Stimulated activated CD8-positive, alpha-beta memory T cell treated with anti-CD3 and anti-CD28 coated beads, Interleukin-12 subunit alpha, Interleukin-12 subunit beta, amount 100 ng/mL, for 24 hours (primary cell): ENCODE measurements around the gene HOXA3.

ENCODE experiments used
- DNase-seq: peaks from one replicate; pipeline ENCODE4 v3.0.0-alpha.2; 2020; ENCODE audit errors: extremely low read depth

HOXA3 gene

DNA sequence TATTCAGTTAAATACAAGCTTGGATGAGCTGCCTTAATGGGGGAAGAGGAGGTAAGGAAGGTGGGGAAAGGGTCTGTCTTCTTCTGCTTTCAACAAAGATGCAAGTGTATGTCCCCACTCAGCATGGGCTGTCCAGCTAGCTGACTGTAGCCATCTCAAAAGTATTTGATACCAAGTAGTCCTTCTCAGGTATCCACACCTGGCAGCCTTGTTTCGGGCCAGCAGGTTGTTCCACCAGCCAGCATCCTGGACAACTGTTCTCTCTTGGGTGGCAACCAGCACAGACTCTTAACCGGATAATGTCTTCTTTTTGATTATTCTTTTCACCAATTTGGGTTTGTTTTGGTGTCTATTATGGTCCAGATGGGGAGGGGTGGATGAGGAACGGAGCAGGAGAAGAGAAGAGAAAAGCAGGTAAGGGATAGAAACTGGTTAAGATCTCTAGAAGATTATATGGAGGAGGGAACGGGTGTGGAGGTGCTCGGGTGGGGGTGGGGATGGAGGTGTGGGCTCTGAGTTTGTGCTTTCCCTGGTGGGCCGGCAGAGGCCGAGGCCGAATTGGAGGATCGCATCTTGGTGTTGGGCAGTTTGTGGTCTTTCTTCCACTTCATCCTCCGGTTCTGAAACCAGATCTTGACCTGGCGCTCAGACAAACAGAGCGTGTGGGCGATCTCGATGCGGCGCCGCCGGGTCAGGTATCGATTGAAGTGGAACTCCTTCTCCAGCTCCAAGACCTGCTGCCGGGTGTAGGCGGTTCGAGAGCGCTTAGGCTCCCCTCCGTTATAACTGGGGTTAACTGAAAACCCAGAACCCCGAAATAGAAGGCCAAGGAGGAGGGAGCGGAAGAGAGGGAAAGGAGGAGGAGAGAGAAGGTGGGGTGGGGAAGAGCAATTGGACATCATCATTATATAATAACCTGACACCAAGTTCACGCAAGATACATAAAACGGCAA is 23.3 kb downstream of the HOXA3 start:
- DNase-seq, result no peak

- no peak for DNase-seq
Measured at GRCh38 chr7:27128034-27128433, 24.3 kb downstream of the HOXA3 start.

DNA sequence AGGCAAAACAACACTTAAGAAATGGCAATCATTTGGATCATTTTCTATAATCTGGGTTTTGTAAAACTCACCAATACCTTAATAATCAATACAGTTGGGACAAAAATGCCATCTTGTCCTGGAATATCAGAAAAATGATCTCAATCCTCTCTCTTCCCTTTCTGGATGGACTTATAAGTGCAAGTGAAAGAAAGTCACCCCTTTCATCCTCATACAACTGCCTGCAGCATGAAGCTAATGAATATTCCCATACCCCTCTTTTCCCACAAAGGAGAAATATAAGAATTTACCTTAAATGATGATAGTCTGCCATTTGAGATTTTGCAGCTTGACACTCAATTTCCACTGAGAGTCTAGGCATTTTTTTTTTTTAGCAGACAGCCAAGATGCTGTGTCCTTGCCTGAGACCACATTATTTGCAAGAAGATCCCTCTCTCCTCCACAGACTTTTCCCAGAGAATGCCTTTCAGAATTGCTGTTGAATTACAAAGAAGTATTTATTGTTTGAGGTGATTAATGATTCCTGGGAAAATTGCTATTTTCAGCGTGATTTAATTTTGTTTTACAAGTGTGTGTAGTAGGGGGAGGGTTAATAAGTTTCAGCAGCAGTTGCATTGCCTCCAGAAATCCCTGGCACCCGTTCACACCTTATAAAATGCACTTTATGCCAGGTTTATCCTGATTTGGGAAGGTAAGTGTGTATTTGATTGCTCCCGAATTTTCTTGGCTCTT is 25.6 kb downstream of the HOXA3 start:
- no peak for DNase-seq

DNA sequence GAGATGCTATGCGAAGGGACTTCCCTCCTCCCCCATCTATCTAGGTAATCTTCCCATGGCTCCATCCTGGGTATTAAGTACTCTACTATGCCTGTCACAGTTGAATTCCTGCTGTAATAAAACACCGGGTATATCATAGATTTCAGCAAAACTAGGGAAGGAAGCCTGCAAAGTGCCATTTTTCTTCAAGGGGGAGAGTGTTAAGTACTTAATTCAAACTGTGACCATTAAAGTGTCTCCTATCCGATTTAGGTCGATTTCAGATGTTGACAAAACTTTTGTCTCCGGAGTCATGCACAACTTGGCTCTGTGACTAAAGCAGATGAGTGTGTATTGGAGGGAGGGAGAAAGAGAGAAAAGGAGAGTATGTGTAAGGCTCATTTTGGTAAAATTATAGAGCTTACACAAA is 26.4 kb downstream of the HOXA3 start:
- DNase-seq, result no peak

DNA sequence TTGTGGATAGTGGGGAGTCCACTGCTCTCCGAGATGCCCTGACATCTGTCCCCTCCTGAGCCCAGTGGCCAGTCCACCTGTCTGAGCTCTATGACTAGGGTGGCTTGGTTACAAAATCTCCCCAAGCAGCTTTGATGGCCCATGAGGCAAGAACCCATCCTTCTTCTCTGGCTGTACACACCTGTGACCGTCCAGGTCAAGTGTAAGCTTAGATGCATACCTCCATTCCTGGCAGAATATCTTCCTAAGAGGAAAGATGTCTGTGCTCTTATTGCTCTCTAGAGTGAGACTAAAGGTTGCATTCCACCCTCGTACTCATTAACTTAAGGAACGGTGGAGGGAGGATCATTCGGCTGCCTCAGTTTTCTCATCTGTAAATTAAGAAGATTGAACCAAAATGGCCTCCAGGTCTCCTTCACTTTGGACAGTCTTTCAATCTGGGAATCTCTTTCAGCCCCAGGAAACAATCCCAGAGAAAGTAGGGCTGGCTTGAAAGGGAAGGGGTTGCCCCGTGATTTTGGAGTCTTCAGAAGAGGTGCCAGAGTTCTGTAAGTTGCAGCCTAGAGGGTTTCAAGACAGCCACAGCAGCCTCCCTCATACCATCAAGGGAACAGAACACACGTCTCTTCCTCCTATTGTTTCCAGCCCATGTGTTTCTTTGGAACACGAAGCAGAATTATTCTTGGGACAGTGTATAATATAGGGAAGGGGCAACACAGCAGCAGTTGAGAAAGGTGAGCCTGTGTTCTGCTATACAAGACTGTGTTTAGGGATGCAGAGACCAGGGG is 27.3 kb downstream of the HOXA3 start:
- DNase-seq, result no peak

GRCh38 chr7:27124096-27124901 is 28.1 kb downstream of the HOXA3 start:
- DNase-seq, result no peak

DNA sequence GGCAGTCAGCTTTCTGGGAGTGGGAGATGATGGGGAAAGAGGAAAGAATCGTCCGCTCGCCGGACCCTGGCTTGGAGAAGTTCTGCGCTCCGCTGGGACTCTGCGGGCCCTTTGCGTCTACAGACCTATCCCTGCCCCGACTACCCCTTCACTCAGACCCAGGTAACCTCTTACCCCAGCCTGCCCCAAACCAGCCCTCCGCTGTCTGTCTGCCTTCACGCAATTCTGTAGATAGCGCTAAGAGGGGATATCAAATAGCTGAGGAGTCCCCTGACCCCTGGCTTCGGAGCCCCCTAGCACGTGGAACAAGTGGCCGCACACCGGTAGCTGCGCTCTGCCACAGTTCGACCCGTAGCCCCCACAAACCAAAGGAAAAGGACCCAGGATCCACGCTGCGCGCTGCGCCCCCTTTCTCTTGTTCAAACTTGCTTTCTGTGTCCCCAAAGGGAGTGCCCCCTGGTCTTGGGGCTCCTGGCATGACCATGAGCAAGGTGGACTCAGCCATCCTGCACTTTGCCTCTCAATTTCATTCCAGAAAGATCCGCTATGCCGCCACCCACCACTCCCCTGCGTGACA is 28.8 kb downstream of the HOXA3 start:
- no peak for DNase-seq

DNA sequence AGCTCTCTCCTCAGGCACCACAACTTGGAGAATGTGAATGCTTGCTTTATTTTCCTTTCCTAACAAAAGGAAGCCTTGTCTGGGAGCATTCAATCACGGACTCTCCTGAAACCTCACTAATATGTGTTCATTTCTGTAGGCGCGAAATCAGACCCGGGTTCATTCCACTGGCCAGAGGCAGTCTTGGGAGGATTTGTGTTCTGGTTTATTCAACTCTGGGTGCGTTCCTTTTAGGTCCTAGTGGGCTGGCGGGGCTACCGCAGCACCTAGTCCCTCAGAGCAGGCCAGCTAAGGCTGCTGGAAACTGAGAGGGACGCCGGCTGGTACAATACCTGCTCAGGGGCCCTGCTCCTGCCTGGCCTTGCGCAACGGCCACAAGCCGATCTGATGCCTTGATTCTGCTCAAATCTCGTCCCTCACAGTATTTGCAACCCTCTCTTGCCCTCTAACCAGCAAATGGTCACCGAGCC is 29.3 kb downstream of the HOXA3 start:
- no peak for DNase-seq

GRCh38 chr7:27122077-27122910 is 30.1 kb downstream of the HOXA3 start:
- DNase-seq, result no peak

DNA sequence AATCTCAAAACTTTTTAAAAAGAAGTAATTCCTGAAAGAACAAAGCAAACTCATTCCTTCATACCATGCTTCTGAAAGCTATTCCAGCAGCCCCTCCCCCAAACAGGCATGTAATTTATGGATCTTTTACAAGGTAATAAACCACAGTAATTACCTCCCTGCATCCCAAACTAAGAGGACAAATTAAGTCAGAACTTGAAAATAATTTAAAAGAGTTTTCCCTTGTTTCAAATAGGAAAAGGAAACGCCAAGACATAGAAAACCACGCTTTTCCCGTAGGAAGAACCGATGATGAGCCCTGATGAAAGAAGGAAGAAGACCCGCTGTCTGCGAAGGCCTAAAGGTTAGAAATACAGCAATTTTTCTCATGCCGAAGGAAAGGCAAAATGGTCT is 30.7 kb downstream of the HOXA3 start:
- no peak for DNase-seq

GRCh38 chr7:27119412-27119911 is 32.9 kb downstream of the HOXA3 start:
- DNase-seq, result no peak

- DNase-seq, result no peak
Measured at GRCh38 chr7:27118580-27118979, 33.8 kb downstream of the HOXA3 start.

GRCh38 chr7:27117887-27118491 is 34.4 kb downstream of the HOXA3 start:
- DNase-seq, result no peak

DNA sequence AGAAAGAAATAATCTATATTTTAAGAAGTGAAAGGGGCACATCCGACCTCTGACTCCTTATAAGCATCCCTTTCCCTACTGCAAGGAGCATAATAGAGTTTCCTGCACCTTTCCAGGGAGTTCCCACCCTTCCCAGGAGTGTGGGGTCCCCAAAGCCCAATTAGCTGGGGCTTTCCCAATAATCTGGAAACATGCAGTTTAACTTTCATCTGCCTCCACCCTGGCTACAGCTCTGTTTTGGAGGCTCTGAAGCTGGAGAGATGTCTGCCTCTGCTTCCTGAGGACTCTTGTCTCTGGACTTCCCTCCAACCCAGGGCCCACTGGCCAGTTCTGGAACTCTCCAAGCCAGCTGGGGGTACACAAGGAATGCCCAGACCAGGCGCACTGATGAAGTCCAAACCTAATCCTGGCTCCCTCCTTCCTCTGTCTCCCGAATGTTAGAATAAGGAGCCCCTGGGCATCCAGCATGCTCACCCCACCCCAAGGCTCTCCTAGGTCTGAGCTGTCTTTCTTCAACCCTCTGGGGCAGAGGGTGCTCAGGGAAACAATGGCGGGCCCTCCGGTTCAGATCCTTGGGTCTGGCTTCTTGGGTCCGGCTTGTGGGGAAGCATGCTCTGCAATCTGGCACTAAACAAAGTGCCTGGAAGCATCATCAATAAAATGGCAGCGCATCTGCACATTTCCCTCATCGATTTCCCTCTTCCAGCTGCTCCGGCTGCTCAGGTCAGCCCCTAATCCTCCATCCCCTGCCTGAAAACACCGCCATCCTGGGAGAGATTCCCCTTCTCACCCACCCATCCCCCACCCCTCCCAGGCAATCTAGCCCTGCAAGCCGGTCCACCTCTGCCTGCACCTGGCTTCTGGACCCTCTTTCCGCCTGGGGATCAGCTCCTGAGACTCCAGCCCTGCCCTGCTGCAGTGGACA is 35.2 kb downstream of the HOXA3 start:
- no peak for DNase-seq

DNA sequence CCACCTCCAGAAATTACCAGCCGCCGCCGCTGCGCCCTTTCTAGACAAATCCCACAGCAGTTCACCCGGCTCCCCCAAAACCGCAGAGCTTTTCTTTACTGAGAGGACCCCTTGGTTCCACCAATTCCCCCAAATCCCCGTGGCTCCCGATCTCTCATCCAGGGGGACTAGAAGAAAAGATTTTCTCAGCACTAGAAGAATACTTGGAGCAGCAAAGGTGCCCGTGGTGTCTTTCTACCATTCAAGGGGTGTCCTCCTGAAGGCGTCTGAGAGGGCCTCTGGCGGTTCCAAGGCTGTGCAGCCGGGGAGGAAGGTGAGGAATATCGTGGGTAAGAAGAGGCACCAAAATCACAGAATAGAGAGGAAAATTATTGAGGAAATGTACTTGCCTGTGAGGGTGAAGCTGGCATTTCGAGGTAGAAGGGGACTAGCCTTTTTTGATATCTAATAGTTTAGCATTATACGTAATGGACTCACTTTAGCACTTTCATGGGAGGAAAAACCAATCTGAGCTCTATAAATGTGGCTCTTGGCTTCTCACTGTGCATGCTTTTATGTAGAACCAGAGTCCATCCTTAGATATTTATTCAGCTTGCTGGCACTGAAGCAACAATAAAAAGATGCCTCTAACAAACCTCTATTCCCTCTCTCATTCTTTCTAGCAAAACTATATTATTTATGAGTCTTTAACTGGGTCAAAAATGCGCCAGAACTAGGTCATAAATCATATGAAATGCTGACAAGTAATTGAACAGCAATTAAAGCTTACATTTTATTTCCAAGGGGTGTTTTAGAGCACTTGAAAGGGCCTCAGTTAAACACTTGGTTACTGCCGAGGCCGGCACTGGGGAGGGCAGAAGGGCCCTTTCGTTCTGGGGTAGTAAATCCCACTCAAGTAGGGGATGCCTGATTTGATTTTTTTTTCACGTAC is 36.1 kb downstream of the HOXA3 start:
- DNase-seq, result no peak

DNA sequence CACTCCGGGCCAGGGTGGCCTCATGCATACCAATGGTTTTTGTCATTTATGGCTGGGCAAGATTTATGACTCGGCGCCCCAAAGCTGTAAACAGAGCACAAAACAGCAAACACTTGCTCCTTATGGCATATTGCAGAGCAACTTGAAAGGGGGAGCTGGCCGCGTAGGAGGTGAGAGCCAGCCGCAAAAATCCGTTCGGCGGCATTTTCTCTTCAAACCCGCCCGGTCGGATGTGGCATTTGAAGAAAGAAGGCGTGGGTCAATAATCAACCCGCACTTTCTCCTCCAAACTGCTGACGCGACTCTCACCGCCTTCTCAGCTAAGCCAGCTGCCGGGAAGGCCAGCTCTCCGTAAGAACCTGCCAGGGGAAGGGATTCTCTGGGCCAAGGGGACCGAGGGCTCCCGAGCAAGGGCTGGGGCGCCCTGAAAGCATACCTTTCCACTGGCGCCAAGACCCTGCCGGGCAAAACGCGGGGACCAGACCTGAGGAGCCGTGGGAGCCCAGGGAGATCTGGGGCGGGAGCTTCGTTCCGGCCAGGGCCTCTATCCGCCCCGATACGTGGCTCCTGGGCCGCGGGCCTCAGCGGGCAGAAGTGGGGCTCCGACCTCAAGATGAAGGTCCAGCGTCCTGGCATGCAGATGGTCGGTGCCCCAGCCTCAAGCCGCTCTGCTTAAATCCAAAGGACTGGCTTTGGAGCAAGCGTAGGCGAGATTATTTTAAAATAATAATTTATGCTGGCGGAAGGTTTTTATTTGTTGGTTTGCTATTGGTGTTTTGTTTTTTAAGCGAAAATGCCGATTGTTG is 37.0 kb downstream of the HOXA3 start:
- DNase-seq, result no peak
